HG02798 (cell line): ENCODE data around the gene MEX3D.

Experiments
- ATAC-seq: cut with Tn5 transposase; IDR thresholded peaks from one replicate; pipeline ENCODE4 v1.9.1; 2021; ENCODE audit warnings: mild to moderate bottlenecking; ENCODE audit not compliant: unreplicated experiment, poor library complexity

The MEX3D gene

GRCh38 chr19:1575323-1576241, 7.5 kb upstream of the MEX3D start:
- ATAC-seq: no peak

GRCh38 chr19:1574354-1575136, 6.4 kb upstream of the MEX3D start:
- ATAC-seq: no peak

GRCh38 chr19:1572795-1573194, 4.7 kb upstream of the MEX3D start:
- ATAC-seq: no peak

GRCh38 chr19:1571358-1571757, 3.2 kb upstream of the MEX3D start:
- no peak for ATAC-seq

GRCh38 chr19:1570836-1571235, 2.7 kb upstream of the MEX3D start:
- no peak for ATAC-seq

- no peak for ATAC-seq
These were observed 1.9 kb upstream of the MEX3D start for GRCh38 chr19:1569997-1570396.

GRCh38 chr19:1567848-1568227, 287 bp downstream of the MEX3D start:
- no peak for ATAC-seq

- no peak for ATAC-seq
These were observed 843 bp downstream of the MEX3D start for GRCh38 chr19:1567116-1567847.

- ATAC-seq: no peak
These were observed 1.6 kb downstream of the MEX3D start for GRCh38 chr19:1566392-1567115.

- no peak for ATAC-seq
These were observed 4.9 kb downstream of the MEX3D start for GRCh38 chr19:1563251-1563650.

GRCh38 chr19:1561236-1561842, 6.8 kb downstream of the MEX3D start:
- no peak for ATAC-seq

GRCh38 chr19:1560286-1560882, 7.7 kb downstream of the MEX3D start:
- no peak for ATAC-seq

GRCh38 chr19:1558552-1558951, 9.6 kb downstream of the MEX3D start:
- no peak for ATAC-seq

GRCh38 chr19:1556390-1557070, 11.6 kb downstream of the MEX3D start:
- no peak for ATAC-seq

- no peak for ATAC-seq
These were observed 12.4 kb downstream of the MEX3D start for GRCh38 chr19:1555487-1556389.

- ATAC-seq: no peak
These were observed 13.2 kb downstream of the MEX3D start for GRCh38 chr19:1554968-1555367.

GRCh38 chr19:1553415-1553814, 14.7 kb downstream of the MEX3D start:
- ATAC-seq: no peak
